VCaP (cell line): Measurements from ENCODE around the gene TBX3.

ENCODE experiments used
- H3K27ac ChIP-seq: fragments of 450-650 bp; 2 replicates; pipeline ENCODE4 v1.5.1; 2017
- TF ChIP-seq, protein P1 (sequence below): fragments of 450-650 bp; conservative IDR thresholded peaks from 2 replicates; pipeline ENCODE4 v1.5.1; 2017; ENCODE audit warnings: mild to moderate bottlenecking, moderate library complexity

The TBX3 gene

GRCh38 chr12:114627393-114627792, 56.6 kb downstream of the TBX3 start:
- H3K27ac ChIP-seq, result no peak overlapping the region
- TF ChIP-seq, protein P1, sequence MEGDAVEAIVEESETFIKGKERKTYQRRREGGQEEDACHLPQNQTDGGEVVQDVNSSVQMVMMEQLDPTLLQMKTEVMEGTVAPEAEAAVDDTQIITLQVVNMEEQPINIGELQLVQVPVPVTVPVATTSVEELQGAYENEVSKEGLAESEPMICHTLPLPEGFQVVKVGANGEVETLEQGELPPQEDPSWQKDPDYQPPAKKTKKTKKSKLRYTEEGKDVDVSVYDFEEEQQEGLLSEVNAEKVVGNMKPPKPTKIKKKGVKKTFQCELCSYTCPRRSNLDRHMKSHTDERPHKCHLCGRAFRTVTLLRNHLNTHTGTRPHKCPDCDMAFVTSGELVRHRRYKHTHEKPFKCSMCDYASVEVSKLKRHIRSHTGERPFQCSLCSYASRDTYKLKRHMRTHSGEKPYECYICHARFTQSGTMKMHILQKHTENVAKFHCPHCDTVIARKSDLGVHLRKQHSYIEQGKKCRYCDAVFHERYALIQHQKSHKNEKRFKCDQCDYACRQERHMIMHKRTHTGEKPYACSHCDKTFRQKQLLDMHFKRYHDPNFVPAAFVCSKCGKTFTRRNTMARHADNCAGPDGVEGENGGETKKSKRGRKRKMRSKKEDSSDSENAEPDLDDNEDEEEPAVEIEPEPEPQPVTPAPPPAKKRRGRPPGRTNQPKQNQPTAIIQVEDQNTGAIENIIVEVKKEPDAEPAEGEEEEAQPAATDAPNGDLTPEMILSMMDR, result no peak

DNA sequence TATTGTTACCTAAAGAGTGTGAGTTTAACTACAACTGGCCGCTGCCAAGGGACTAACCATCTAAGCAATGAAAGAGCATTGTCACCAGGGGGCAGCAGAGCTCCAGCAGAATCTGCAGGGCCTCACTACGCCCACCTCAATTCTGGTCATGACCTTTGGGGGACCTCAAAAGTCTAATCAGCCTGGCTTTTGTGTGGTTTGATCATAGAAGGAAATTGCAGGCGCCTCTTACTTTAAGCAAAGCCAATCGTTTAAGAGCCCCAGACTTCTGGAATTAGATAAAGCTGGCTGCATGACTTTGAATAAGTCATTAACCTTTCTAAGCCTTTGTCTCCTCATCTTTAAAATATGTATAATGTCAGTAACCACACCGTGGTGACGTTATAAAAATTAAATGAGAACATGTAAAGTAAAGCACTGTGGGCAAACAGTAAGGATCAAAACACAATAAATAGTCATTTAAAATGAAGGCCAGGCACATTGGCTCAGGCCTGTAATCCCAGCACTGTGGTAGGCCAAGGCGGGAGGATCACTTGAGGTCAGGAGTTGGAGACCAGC, 58.6 kb downstream of the TBX3 start:
- H3K27ac ChIP-seq, result peak overlapping the region; percentile 19; the same call in 1 of the 2 replicates
- TF ChIP-seq, protein P1, result peak; percentile 82

GRCh38 chr12:114623737-114624136, 60.2 kb downstream of the TBX3 start:
- TF ChIP-seq, protein P1, result no peak
- no peak overlapping the region for H3K27ac ChIP-seq
